Measurements from ENCODE around the gene SCYGR1.

Gene SCYGR1

DNA sequence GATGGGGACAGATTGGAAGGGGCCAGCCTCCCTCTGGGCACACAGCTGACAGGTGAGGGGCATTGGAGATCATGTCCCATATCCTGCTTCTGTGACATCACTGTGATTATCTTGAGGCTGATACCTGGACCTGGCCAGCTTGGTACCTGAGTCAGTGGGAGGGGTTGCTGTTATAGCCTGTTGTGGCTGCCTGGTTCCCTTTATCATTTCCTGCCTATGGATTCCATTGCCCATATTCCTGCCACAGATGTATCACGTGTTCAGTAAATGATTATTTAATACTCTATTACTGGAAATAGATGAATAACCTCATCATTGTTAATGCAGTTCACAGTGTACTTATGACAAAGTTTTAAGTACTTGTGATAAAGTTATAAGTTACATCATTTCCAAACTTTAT is 7.8 kb upstream of the SCYGR1 start:
- TF ChIP-seq, protein P1, sequence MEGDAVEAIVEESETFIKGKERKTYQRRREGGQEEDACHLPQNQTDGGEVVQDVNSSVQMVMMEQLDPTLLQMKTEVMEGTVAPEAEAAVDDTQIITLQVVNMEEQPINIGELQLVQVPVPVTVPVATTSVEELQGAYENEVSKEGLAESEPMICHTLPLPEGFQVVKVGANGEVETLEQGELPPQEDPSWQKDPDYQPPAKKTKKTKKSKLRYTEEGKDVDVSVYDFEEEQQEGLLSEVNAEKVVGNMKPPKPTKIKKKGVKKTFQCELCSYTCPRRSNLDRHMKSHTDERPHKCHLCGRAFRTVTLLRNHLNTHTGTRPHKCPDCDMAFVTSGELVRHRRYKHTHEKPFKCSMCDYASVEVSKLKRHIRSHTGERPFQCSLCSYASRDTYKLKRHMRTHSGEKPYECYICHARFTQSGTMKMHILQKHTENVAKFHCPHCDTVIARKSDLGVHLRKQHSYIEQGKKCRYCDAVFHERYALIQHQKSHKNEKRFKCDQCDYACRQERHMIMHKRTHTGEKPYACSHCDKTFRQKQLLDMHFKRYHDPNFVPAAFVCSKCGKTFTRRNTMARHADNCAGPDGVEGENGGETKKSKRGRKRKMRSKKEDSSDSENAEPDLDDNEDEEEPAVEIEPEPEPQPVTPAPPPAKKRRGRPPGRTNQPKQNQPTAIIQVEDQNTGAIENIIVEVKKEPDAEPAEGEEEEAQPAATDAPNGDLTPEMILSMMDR (IDR thresholded peaks at IDR 0.05; ENCODE audit: low read length) = no peak
- no peak for TF ChIP-seq EZH2 (IDR thresholded peaks at IDR 0.05; ENCODE audit: borderline replicate concordance, low read length)
- Histone ChIP-seq H3K27ac (ENCODE audit: low read depth, low read length, poor library complexity, severe bottlenecking) (no peak overlapping the region), H3K36me3 (ENCODE audit: insufficient read depth, low read length) (no peaks in the 10 kb centered on the region), H3K9ac (ENCODE audit: low read length) (no peak overlapping the region), H3K4me2 (ENCODE audit: low read length) (no peak overlapping the region), H3K9me2 (ENCODE audit: low read depth, low read length) (no peaks in the 10 kb centered on the region), H3F3A (ENCODE audit: insufficient read depth, low read length) (no peaks in the 10 kb centered on the region), H3K27me3 (ENCODE audit: insufficient read depth, low read length) (no peaks in the 10 kb centered on the region), H3K79me2 (ENCODE audit: insufficient read depth, low read length) (no peaks in the 10 kb centered on the region), H4K20me1 (ENCODE audit: insufficient read depth, low read length) (no peaks in the 10 kb centered on the region), H3K4me3 (ENCODE audit: low read depth, low read length, poor library complexity, severe bottlenecking) (no peak overlapping the region), H2AFZ (ENCODE audit: low read length) (no peak overlapping the region), H3K9me3 (ENCODE audit: low read length) (no peaks in the 10 kb centered on the region), H3K4me1 (ENCODE audit: insufficient read depth, low read length, severe bottlenecking) (no peaks in the 10 kb centered on the region)

DNA sequence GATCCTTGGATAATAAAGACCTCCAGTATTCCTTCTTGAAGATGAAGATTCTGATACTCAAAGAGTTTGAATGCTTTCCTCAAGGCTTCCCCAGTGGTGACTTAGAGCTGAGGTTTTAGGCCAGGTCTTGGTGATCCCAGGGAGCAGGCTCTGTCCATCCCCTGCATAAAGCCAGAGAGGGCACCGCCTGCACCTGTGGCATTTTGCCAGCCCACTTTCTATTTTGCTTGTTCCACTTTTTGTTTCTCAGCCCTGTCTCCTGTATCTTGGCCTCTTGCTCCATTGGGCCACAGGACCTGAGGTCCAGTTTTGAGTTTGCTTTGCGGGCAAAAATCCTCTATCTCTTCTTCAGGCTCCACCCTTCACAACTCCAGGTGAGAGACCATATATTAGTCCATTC is 6.7 kb upstream of the SCYGR1 start:
- Histone ChIP-seq H4K20me1 (ENCODE audit: insufficient read depth, low read length) (no peaks in the 10 kb centered on the region), H3K4me1 (ENCODE audit: insufficient read depth, low read length, severe bottlenecking) (no peaks in the 10 kb centered on the region), H3K4me2 (ENCODE audit: low read length) (no peak overlapping the region), H2AFZ (ENCODE audit: low read length) (no peak overlapping the region), H3K9ac (ENCODE audit: low read length) (no peak overlapping the region), H3F3A (ENCODE audit: insufficient read depth, low read length) (no peaks in the 10 kb centered on the region), H3K4me3 (ENCODE audit: low read depth, low read length, poor library complexity, severe bottlenecking) (no peak overlapping the region), H3K27ac (ENCODE audit: low read depth, low read length, poor library complexity, severe bottlenecking) (no peak overlapping the region), H3K79me2 (ENCODE audit: insufficient read depth, low read length) (no peaks in the 10 kb centered on the region), H3K9me2 (ENCODE audit: low read depth, low read length) (no peaks in the 10 kb centered on the region), H3K36me3 (ENCODE audit: insufficient read depth, low read length) (no peaks in the 10 kb centered on the region), H3K9me3 (ENCODE audit: low read length) (no peaks in the 10 kb centered on the region), H3K27me3 (ENCODE audit: insufficient read depth, low read length) (no peaks in the 10 kb centered on the region)
- no peak for TF ChIP-seq EZH2 (IDR thresholded peaks at IDR 0.05; ENCODE audit: borderline replicate concordance, low read length)
- TF ChIP-seq, protein P1 (IDR thresholded peaks at IDR 0.05; ENCODE audit: low read length) = no peak

DNA sequence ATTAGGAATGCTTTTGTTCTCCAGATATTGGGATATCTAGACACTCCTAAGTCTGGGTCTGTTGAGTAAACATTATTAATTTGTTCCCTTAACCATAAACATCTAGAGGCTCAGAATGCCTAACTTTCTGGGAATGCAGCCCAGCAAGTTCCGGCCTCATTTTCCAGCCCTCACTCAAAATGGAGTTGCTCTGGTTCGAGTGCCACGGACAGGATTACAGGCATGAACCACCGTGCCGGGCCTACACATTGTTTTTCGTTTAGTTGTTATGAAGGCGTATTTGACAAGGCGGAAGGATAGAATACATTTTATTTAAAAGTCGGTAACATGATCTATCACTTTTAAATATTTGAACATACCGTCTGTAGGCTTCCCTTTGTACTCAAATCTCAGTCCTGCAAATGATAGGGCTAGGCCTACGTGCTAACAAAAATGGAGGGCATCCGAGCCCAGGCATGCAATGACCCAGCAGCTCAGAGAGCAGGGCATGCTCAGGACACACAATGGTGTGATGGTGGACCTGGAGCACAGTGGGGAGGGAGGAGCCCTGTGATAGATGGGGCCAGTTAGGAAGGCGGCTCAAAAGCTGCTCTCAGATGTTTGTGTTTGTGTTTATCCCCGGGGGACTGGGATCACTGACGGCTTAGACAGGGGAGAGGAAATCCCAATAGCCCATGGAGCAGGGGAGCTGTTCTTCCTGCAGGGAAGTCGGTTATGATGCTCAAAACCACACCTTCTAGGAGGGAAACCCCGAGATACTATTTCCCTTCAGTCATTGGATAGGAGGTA is 2.9 kb upstream of the SCYGR1 start:
- Histone ChIP-seq H3K27me3 (ENCODE audit: insufficient read depth, low read length) (no peaks in the 10 kb centered on the region), H2AFZ (ENCODE audit: low read length) (no peak overlapping the region), H3K4me2 (ENCODE audit: low read length) (no peak overlapping the region), H3K9me2 (ENCODE audit: low read depth, low read length) (no peaks in the 10 kb centered on the region), H3K79me2 (ENCODE audit: insufficient read depth, low read length) (no peaks in the 10 kb centered on the region), H3K36me3 (ENCODE audit: insufficient read depth, low read length) (no peaks in the 10 kb centered on the region), H4K20me1 (ENCODE audit: insufficient read depth, low read length) (no peaks in the 10 kb centered on the region), H3K4me3 (ENCODE audit: low read depth, low read length, poor library complexity, severe bottlenecking) (no peak overlapping the region), H3F3A (ENCODE audit: insufficient read depth, low read length) (no peaks in the 10 kb centered on the region), H3K4me1 (ENCODE audit: insufficient read depth, low read length, severe bottlenecking) (peaks cover 2% of the 10 kb centered on the region), H3K9me3 (ENCODE audit: low read length) (no peaks in the 10 kb centered on the region), H3K9ac (ENCODE audit: low read length) (no peak overlapping the region), H3K27ac (ENCODE audit: low read depth, low read length, poor library complexity, severe bottlenecking) (no peak overlapping the region)
- TF ChIP-seq EZH2 (IDR thresholded peaks at IDR 0.05; ENCODE audit: borderline replicate concordance, low read length) = no peak
- TF ChIP-seq, protein P1 (IDR thresholded peaks at IDR 0.05; ENCODE audit: low read length) = no peak

Measured in OCI-LY1 (cell line).